Activated CD8-positive, alpha-beta memory T cell treated with anti-CD3 and anti-CD28 coated beads for 1 hour (primary cell): ENCODE measurements around the gene SEMA3D.
"Not testable (repeated sequence)": the region's sequence is repeated elsewhere in the genome, so short reads cannot be mapped to it uniquely, and the experiment has no call there.

Experiments
- DNase-seq, 2 donors: peaks; one replicate each; pipeline ENCODE4 v3.0.0-alpha.2; 2020; ENCODE audit warnings: low read depth in 1 of 2; ENCODE audit errors: extremely low read depth in 1 of 2

The SEMA3D gene

DNA sequence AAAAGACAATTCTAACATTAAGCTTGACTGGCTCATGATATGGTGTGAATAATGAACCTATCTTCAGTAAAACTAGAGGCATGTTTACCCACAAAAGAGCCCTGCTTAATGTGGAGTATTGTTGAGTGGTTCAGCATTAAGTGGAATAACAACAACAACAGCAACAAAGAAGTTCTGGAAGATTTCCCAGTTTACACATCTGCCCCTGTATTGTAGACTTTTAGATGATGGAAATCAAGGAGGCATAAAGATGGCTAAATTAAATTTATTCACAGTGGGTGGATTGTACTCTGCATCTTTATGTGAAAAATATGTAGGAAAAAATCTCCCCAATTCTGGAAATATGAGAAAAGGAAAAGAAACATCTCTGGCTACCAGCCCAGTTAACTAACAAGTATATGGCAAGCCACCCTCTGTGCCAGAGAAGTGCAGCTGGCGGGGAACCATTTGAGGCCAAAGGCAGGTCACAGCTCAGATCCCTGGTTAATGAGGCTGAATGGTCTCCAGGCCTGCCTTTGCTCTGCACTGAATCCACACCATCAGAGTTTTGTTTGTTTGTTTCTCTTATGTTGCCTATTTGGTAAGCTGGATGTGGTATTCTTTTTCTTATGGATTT, 186.0 kb downstream of the SEMA3D start:
- no peak for DNase-seq

- DNase-seq = no peak
Observed at GRCh38 chr7:84999450-84999849, 187.4 kb downstream of the SEMA3D start.

DNA sequence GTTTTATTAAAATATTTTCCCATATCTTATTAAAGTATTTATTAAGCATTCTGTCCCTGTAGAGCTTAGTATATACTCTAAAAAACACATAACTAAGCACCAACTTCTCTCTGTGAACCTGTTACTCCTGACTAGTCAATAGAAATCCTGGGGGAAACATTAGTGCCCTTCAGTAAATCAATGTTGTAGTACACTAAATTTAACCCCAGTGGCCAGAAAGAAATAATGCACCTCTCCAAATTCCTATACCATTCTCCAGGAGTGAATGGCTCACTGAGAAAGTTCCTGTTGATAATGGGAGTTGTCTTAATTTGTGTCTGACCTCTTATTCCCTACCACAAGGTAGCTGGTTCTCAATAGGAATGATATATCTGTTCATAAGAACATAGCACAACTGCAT, 188.2 kb downstream of the SEMA3D start:
- no peak for DNase-seq

DNA sequence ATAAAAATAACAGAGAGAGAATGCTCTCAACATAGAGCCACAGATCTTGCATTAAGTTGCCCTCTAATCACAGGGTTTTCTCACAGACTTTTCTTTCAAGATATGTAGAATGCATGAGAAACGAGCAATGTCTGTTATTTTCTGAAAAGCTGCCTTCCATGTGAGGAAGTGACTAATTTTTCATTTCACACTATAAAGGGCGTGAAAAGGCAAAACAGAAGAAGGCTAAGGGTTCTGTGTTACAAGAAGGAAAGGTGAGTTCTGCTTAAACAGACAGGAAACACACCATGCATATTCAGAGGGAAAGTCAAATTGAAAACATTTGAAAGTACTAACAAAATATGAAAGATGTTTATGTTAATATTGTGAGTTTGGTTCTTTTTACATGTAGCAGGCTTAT, 189.2 kb downstream of the SEMA3D start:
- no peak for DNase-seq

DNA sequence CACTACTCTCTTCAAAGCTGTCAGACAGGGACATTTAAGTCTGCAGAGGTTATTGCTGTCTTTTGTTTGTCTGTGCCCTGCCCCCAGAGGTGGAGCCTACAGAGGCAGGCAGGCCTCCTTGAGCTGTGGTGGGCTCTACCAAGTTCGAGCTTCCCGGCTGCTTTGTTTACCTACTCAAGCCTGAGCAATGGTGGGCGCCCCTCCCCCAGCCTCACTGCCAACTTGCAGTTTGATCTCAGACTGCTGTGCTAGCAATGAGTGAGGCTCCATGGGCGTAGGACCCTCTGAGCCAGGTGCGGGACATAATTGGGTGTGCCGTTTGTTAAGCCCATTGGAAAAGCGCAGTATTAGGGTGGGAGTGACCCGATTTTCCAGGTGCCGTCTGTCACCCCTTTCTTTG, 193.9 kb downstream of the SEMA3D start:
- not testable (repeated sequence) for DNase-seq

DNA sequence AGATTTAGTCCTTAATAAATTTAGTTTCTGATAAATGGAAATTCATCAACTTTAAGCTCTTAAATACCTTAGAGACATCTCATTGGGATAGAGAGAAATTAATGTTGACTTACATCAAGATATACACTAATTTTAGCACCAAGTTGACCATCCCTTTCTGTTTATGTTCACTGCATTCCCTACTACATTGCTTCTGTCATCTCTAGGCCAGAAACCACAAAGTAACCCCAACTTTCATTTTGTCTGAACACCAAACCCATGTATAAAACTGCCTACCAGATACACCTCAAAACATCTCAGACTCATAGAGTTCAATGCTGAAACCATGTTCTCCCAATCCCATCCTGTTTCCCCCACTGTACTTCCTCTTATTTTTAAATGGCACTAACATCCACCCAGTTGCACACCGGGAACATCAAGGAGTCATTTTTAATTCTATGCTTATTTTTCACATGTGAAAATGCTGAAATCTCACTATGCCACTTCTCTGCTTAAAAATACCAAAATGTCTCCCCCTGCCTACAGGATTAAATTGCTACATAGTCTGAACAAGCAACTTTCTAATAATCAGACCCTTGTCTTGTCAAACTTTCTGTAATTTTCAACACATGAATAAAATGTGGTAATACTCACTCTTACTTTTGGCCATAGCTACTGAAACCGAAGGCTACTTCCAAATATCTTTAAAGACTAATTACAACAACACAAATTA, 201.6 kb downstream of the SEMA3D start:
- no peak for DNase-seq

GRCh38 chr7:84982199-84982598, 204.7 kb downstream of the SEMA3D start:
- no peak for DNase-seq

- DNase-seq = no peak
Observed at GRCh38 chr7:84981055-84981976, 205.5 kb downstream of the SEMA3D start.

DNA sequence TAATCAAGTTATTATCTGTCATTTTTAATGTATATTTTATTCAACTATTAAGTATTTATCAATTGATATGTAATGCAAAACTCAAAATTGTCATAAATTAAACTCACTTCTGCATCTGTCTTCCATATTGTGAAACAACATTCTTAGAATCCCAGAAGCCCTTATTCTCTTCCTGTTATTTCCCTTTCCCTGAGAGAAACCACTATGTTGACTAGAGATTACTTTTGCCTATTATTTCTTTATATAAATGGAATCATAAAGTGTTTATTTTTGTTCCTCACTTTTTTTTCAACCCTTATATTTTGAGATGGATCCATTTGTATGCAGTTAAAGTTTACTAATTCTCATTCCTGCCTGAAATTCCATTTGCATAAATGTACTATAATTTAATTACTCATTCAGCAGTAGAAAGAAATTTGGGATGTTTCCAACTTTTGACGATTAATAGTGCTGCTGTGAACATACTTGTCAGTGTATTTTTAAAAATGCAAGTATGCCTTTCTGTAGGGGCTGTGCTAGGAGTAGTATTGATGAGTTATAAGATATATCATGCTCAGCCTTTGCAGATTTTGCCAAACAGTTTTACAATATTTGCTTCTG, 211.2 kb downstream of the SEMA3D start:
- no peak for DNase-seq

GRCh38 chr7:84971360-84971759, 215.5 kb downstream of the SEMA3D start:
- DNase-seq = no peak

- no peak for DNase-seq
Observed at GRCh38 chr7:84970670-84971069, 216.2 kb downstream of the SEMA3D start.

DNA sequence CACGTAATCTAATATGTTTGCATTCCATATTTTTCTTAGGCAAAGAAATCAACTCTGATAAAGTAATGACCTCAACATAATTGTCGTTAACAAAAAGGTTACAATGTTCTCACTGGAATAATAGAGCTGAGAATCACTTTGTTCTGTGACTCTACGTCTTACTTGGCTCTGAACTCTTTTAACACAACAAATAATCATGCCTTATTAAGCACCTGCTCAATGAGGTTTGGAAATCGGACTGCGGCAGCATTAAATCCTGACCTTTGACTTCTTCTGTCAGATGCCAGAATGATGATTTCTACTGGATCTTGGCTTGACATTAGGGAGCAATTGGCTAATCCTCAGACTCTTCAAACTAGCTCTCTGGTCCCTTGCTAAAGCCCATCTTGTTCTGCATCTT, 233.6 kb downstream of the SEMA3D start:
- no peak for DNase-seq

- DNase-seq = no peak
Observed at GRCh38 chr7:84950836-84951235, 236.0 kb downstream of the SEMA3D start.

- no peak for DNase-seq
Observed at GRCh38 chr7:84949501-84949900, 237.4 kb downstream of the SEMA3D start.

GRCh38 chr7:84949067-84949466, 237.8 kb downstream of the SEMA3D start:
- DNase-seq = no peak

DNA sequence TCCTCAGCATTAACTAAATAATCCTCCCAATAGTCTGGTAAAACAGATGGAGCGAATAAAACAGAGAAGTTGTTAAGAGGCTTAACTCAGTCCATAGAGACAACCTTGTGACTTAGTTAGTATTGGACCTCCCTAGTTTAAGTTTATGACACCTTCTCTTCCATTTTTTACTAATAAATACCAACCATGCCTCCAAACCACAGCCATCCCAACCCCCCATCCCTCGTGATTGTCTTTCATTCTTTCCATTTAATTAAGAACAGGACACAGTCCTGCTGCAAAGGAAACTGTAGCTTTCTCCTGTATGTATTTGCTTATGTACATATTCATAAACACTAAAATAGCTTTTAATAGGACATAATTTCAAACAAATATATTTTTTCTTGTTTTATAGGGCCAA, 238.2 kb downstream of the SEMA3D start:
- no peak for DNase-seq

GRCh38 chr7:84946549-84946948, 240.3 kb downstream of the SEMA3D start:
- no peak for DNase-seq
